DND-41 (cell line): ENCODE results near the gene TRAF2.

Experiments
- CTCF ChIP-seq: IDR thresholded peaks from 2 replicates; pipeline ENCODE4 v1.5.1; 2012; ENCODE audit warnings: borderline replicate concordance, low read length, moderate library complexity, mild to moderate bottlenecking; ENCODE audit not compliant: poor library complexity, severe bottlenecking; ENCODE audit errors: extremely low read depth
- EZH2 ChIP-seq: IDR thresholded peaks from 3 replicates; pipeline ENCODE4 v1.6.1; 2012; ENCODE audit warnings: borderline replicate concordance, low read depth, mild to moderate bottlenecking, moderate library complexity, low read length, inconsistent platforms; ENCODE audit not compliant: severe bottlenecking

- no peak for TF ChIP-seq CTCF
- no peak for TF ChIP-seq EZH2
These were observed 25.1 kb upstream of the TRAF2 start for GRCh38 chr9:136860933-136861873.
